ENCODE results near the gene ADPRS. TPM values are rescaled to one million over a fixed set of nuclear protein-coding genes. Genes with fewer than 3 reads are reported as not detected.

Gene ADPRS
- total RNA-seq, 1 donor from 2014 or later = 16.8 TPM

DNA sequence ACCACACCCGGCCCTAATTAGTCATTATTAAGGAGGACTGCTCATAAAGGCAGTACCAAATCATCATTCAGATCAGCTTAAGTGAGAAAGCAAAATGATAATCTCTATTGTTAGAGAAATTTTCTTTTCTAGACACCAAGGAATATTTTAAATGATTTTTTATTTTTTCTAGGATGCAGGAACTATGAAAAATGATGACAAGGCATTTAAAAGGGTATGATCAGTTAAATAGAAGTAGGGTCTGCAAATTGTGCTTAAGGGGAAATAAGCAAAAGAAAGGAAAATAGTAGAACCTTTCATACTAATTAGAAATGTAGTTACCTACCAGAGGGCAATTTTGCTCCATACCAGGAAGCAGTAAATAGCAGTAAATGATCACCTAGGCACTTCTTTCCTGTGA is 26.4 kb upstream of the ADPRS start:
- no peak for TF ChIP-seq CTCF (IDR thresholded peaks at IDR 0.05; ENCODE audit: partially characterized antibody, unreplicated experiment)
- Mint-ChIP-seq H3K9me3 (ENCODE audit: unreplicated experiment) (no peaks in the 10 kb centered on the region), H3K4me1 (ENCODE audit: low read depth, unreplicated experiment) (no peaks in the 10 kb centered on the region), H3K27me3 (ENCODE audit: unreplicated experiment) (peaks cover 2% of the 10 kb centered on the region), H3K27ac (ENCODE audit: unreplicated experiment) (no peak overlapping the region), H3K4me3 (ENCODE audit: unreplicated experiment) (no peak overlapping the region), H3K36me3 (ENCODE audit: unreplicated experiment) (no peaks in the 10 kb centered on the region)
- DNase-seq = no peak

GRCh38 chr1:36067871-36068270 is 20.8 kb upstream of the ADPRS start:
- H3K36me3 Mint-ChIP-seq (ENCODE audit: unreplicated experiment) = no peaks in the 10 kb centered on the region

DNA sequence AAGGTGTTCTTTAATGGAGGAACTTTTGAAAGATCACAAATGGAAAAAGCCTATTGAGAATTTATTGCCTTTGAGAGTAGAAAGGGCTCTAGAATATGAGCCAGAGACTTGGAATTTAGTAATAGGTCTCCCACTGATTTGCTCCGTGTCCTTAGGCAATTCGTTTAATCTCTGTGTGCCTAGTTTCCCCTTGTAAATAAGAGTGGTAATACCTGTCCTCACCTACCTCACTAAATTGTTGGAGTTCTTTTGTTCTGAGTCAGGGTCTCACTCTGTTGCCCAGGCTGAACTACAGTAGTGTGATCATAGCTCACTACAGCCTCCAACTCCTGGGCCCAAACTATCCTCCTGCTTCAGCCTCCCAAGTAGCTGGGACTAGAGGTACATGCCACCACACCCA is 19.8 kb upstream of the ADPRS start:
- no peaks in the 10 kb centered on the region for H3K36me3 Mint-ChIP-seq (ENCODE audit: unreplicated experiment)
- H3K4me3 Mint-ChIP-seq (ENCODE audit: unreplicated experiment) = no peak overlapping the region
- no peaks in the 10 kb centered on the region for H3K4me1 Mint-ChIP-seq (ENCODE audit: low read depth, unreplicated experiment)
- DNase-seq = no peak
- no peak overlapping the region for H3K27ac Mint-ChIP-seq (ENCODE audit: unreplicated experiment)
- no peaks in the 10 kb centered on the region for H3K9me3 Mint-ChIP-seq (ENCODE audit: unreplicated experiment)
- H3K27me3 Mint-ChIP-seq (ENCODE audit: unreplicated experiment) = no peaks in the 10 kb centered on the region
- no peak for TF ChIP-seq CTCF (IDR thresholded peaks at IDR 0.05; ENCODE audit: partially characterized antibody, unreplicated experiment)

More at GRCh38 chr1:36067871-36068270, 20.8 kb upstream of the ADPRS start:
- H3K4me1 Mint-ChIP-seq (ENCODE audit: low read depth, unreplicated experiment) = no peaks in the 10 kb centered on the region
- no peaks in the 10 kb centered on the region for H3K27me3 Mint-ChIP-seq (ENCODE audit: unreplicated experiment)
- DNase-seq = no peak
- no peak overlapping the region for H3K4me3 Mint-ChIP-seq (ENCODE audit: unreplicated experiment)
- TF ChIP-seq CTCF (IDR thresholded peaks at IDR 0.05; ENCODE audit: partially characterized antibody, unreplicated experiment) = no peak
- no peaks in the 10 kb centered on the region for H3K9me3 Mint-ChIP-seq (ENCODE audit: unreplicated experiment)
- H3K27ac Mint-ChIP-seq (ENCODE audit: unreplicated experiment) = no peak overlapping the region

- Mint-ChIP-seq H3K9me3 (ENCODE audit: unreplicated experiment) (no peaks in the 10 kb centered on the region), H3K27ac (ENCODE audit: unreplicated experiment) (no peak overlapping the region), H3K36me3 (ENCODE audit: unreplicated experiment) (no peaks in the 10 kb centered on the region), H3K4me3 (ENCODE audit: unreplicated experiment) (no peak overlapping the region), H3K4me1 (ENCODE audit: low read depth, unreplicated experiment) (no peaks in the 10 kb centered on the region), H3K27me3 (ENCODE audit: unreplicated experiment) (no peaks in the 10 kb centered on the region)
- DNase-seq = no peak
- TF ChIP-seq CTCF (IDR thresholded peaks at IDR 0.05; ENCODE audit: partially characterized antibody, unreplicated experiment) = no peak
Observed at GRCh38 chr1:36070349-36070748, 18.3 kb upstream of the ADPRS start.

DNA sequence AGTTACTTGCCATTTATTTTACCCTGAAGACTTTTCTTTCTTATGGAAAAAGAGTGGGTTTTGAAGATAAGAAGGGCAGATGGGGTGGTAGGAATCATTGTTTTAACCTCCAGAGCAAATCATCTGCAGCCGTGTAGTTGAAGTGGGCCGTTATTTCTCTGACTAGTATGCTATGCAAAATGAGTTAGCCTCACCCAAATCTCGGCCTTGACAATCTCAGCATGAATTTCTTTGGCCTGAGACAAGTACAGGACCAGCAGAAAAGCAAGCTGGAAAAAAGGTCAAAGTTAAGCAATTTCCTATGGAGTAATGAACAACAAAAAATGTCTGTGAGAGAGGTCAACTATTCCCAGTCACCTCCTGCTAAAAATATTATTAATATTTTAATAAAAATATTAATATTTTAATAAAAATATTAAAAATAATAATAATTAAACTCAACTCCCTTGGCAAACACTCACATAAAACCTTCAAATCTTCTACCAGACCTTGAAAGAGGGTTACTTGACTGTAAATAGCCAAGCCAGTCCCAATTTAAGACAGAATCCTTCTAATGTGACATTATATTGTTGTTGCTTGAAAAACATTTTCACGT is 11.6 kb upstream of the ADPRS start:
- DNase-seq = no peak
- H3K9me3 Mint-ChIP-seq (ENCODE audit: unreplicated experiment) = no peaks in the 10 kb centered on the region
- H3K36me3 Mint-ChIP-seq (ENCODE audit: unreplicated experiment) = no peaks in the 10 kb centered on the region
- no peaks in the 10 kb centered on the region for H3K27me3 Mint-ChIP-seq (ENCODE audit: unreplicated experiment)
- H3K4me3 Mint-ChIP-seq (ENCODE audit: unreplicated experiment) = no peak overlapping the region
- H3K27ac Mint-ChIP-seq (ENCODE audit: unreplicated experiment) = no peak overlapping the region
- TF ChIP-seq CTCF (IDR thresholded peaks at IDR 0.05; ENCODE audit: partially characterized antibody, unreplicated experiment) = no peak
- H3K4me1 Mint-ChIP-seq (ENCODE audit: low read depth, unreplicated experiment) = no peaks in the 10 kb centered on the region

Data from glutamatergic neuron (in vitro differentiated cells).